Measurements from ENCODE around the gene IRAK2. TPM values are rescaled to one million over a fixed set of nuclear protein-coding genes. Genes with fewer than 3 reads are reported as not detected.

IRAK2 gene
- total RNA-seq, 4 donors from 2014 or later = 0.20 to 4.9 (median 3.4) TPM

DNA sequence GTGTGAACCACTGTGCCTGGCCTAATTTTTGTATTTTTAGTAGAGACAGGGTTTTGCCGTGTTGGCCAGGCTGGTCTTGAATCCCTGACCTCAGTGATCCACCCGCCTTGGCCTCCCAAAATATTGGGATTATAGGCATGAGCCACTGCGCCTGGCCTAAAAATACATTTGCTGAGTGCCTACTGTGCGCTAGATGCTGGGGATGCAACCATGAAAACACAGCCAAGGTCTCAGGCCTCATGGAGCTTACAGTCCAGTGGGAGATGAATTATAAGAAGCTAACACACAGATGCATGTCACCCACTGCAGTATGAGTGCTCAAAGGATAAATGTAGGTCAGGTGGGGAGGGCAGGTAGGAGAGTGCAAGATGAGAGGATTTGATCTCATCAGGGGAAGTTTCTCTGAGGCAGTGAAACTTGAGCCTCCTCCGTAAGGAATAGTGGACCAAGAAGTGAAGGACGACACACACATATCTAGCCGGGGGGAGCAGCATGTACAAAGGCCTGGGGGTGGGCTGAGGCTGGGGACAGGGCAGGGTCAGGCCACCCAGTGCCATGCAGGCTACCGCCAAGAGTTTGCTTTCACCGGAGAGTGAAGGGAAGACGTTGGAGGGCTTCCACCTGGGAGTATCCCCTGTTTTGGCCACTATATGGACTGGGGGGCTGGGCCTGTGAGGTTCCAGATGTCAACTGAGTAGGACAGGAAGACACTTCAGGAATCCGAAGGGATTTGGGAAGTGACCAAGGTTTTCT lies 24.3 kb downstream of the IRAK2 start:
- WGBS, 2 donors (ENCODE audit: low coverage in 1 of 2) = 80 to 85% methylated on average over 1 to 11 of the region's 11 CpGs
- H3K4me1 ChIP-seq = peaks cover 42 to 54% (median 47%) of the 10 kb centered on the region in 4 donors
- intact Hi-C loops (cut with DNase I; ENCODE audit: low total_unique reads) (no loop called here), in situ Hi-C loops (cut with MboI; ENCODE audit: low pct_ligation_motif_present in 1 of 4, low pct_unique_long_range_greater_than_20kb in 1 of 4, low sequenced_read_pairs in 3 of 4) (no loop called here)
- no peak for DNase-seq
- H3K27ac ChIP-seq = peak overlapping the region; percentile 52 to 89 (median 62)
- no peaks in the 10 kb centered on the region for H3K27me3 ChIP-seq
- H3K4me3 ChIP-seq = no peak overlapping the region
- no peaks in the 10 kb centered on the region for H3K9me3 ChIP-seq
- TF ChIP-seq, protein P1, sequence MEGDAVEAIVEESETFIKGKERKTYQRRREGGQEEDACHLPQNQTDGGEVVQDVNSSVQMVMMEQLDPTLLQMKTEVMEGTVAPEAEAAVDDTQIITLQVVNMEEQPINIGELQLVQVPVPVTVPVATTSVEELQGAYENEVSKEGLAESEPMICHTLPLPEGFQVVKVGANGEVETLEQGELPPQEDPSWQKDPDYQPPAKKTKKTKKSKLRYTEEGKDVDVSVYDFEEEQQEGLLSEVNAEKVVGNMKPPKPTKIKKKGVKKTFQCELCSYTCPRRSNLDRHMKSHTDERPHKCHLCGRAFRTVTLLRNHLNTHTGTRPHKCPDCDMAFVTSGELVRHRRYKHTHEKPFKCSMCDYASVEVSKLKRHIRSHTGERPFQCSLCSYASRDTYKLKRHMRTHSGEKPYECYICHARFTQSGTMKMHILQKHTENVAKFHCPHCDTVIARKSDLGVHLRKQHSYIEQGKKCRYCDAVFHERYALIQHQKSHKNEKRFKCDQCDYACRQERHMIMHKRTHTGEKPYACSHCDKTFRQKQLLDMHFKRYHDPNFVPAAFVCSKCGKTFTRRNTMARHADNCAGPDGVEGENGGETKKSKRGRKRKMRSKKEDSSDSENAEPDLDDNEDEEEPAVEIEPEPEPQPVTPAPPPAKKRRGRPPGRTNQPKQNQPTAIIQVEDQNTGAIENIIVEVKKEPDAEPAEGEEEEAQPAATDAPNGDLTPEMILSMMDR (IDR thresholded peaks at IDR 0.05) = no peak
- TF ChIP-seq EP300 (IDR thresholded peaks at IDR 0.05; ENCODE audit: low read depth) (no peak), POLR2A (IDR thresholded peaks at IDR 0.05) (no peak), POLR2AphosphoS5 (IDR thresholded peaks at IDR 0.05) (no peak)
- no peaks in the 10 kb centered on the region for H3K36me3 ChIP-seq

DNA sequence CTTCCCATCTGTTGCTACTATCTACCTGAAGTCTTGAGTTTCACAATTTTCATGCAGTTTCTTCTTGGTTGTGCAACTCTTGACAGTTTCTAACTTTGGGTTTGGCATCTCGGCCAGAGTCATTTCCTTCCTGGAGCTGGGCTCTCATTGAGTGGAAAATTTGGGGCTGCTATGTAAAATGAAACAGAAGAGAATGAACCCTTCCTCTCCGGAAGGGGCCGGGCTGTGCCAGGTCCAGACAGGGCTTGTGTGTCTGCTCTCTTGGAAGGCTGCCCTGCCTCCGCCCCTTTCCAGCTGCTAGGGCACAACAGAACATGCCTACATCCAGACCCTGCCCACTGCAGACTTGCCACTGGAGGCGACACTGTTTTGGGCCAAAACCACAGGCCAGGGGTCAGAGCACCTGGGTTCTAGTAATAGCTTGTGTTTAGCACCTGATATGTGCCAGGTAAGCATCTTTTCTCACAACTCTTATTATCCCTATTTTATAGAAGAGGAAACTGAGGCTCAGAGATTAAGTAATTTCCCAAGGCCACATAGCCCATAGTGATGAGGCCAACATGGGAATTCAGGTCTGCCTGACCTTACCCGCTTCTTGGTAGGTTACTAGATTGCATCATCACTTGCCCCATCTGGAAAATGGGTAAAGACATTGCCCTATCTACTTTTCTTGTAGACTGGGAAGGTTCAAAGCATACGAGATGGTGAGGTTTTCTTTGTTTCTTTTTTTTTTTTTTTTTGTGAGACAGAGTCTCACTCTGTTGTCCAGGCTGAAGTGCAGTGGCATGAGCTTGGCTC lies 25.0 kb downstream of the IRAK2 start:
- peak; percentile 78 for DNase-seq
- TF ChIP-seq, protein P1 (IDR thresholded peaks at IDR 0.05) = no peak
- peak in 2 of 3 donors; percentile 17 to 27 for TF ChIP-seq POLR2AphosphoS5 (IDR thresholded peaks at IDR 0.05)
- in situ Hi-C loops (cut with MboI; ENCODE audit: low pct_ligation_motif_present in 1 of 4, low pct_unique_long_range_greater_than_20kb in 1 of 4, low sequenced_read_pairs in 3 of 4) = no loop called here
- WGBS, 2 donors (ENCODE audit: low coverage in 1 of 2) = 44 to 49% methylated on average over 4 to 7 of the region's 7 CpGs
- Histone ChIP-seq H3K9me3 (no peaks in the 10 kb centered on the region), H3K4me3 (no peak overlapping the region), H3K36me3 (no peaks in the 10 kb centered on the region), H3K27me3 (no peaks in the 10 kb centered on the region), H3K27ac (peak overlapping the region; percentile 52 to 89 (median 62)), H3K4me1 (peaks cover 49 to 61% (median 54%) of the 10 kb centered on the region in 4 donors)
- intact Hi-C loops (cut with DNase I; ENCODE audit: low total_unique reads) = no loop called here

DNA sequence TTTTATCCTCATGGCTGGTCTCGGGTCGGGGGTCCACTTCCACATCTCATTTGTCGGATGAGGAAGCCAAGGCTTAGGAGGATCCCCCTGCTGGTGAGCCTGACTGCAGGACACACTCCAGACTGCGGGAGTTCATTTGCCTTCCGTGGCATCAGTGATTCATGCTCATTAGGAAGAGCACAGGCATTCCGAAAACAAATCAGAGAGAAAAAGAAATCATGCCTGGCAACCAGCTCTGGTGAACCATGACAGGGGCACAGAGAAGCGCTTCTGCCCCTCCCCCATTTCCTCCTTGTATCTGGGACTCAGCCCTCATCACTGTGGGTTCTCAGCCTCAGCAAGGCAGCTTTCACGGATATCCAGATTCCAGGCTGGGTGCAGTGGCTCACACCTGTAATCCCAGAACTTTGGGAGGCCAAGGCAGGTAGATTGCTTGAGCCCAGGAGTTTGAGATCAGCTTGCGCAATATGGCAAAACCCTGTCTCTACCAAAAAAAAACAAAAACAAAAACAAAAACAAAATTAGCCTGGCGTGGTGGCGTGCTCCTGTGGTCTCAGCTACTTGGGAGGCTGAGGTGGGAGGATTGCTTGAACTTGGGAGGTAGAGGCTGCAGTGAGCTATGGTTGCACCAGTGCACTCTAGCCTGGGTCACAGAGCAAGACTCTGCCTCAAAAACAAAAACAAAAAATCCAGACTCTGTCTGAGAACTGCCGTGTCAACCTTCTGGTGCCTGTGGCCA lies 28.4 kb downstream of the IRAK2 start:
- 52 to 67% methylated on average over 3 to 12 of the region's 12 CpGs for WGBS, 2 donors (ENCODE audit: low coverage in 1 of 2)
- H3K36me3 ChIP-seq = no peaks in the 10 kb centered on the region
- TF ChIP-seq, protein P1 (IDR thresholded peaks at IDR 0.05) = peak in 1 of 5 experiments; percentile 31
- TF ChIP-seq POLR2A (IDR thresholded peaks at IDR 0.05) = no peak
- H3K27me3 ChIP-seq = no peaks in the 10 kb centered on the region
- no peak overlapping the region for H3K4me3 ChIP-seq
- peaks cover 57 to 72% (median 60%) of the 10 kb centered on the region in 4 donors for H3K4me1 ChIP-seq
- intact Hi-C loops (cut with DNase I; ENCODE audit: low total_unique reads) = no loop called here
- in situ Hi-C loops (cut with MboI; ENCODE audit: low pct_ligation_motif_present in 1 of 4, low pct_unique_long_range_greater_than_20kb in 1 of 4, low sequenced_read_pairs in 3 of 4) = no loop called here
- H3K9me3 ChIP-seq = no peaks in the 10 kb centered on the region
- H3K27ac ChIP-seq = peak overlapping the region; percentile 80 to 89 (median 85)
- peak; percentile 62 for DNase-seq
